Ecto neural progenitor cell (in vitro differentiated cells): ENCODE data around the gene ZDBF2.
"Not testable (repeated sequence)": the region's sequence is repeated elsewhere in the genome, so short reads cannot be mapped to it uniquely, and the experiment has no call there.

Source experiments
- DNase-seq: peaks from one replicate; pipeline ENCODE4 v3.0.0-alpha.2; 2018; ENCODE audit warnings: low spot score

The ZDBF2 gene

GRCh38 chr2:206259376-206260187 lies 14.9 kb upstream of the ZDBF2 start:
- no peak for DNase-seq

GRCh38 chr2:206260188-206261012 lies 14.1 kb upstream of the ZDBF2 start:
- no peak for DNase-seq

- no peak for DNase-seq
Observed at GRCh38 chr2:206263959-206264603, 10.4 kb upstream of the ZDBF2 start.

GRCh38 chr2:206266130-206267125 lies 8.0 kb upstream of the ZDBF2 start:
- DNase-seq, result no peak

GRCh38 chr2:206267567-206267966 lies 6.9 kb upstream of the ZDBF2 start:
- DNase-seq, result no peak

- no peak for DNase-seq
Observed at GRCh38 chr2:206271065-206271464, 3.4 kb upstream of the ZDBF2 start.

- no peak for DNase-seq
Observed at GRCh38 chr2:206273905-206274304, 558 bp upstream of the ZDBF2 start.

- no peak for DNase-seq
Observed at GRCh38 chr2:206275312-206276055, 1.0 kb downstream of the ZDBF2 start.

- no peak for DNase-seq
Observed at GRCh38 chr2:206276169-206276942, 1.9 kb downstream of the ZDBF2 start.

GRCh38 chr2:206277503-206277902 lies 3.0 kb downstream of the ZDBF2 start:
- no peak for DNase-seq

GRCh38 chr2:206282746-206283145 lies 8.3 kb downstream of the ZDBF2 start:
- no peak for DNase-seq

GRCh38 chr2:206287197-206287596 lies 12.7 kb downstream of the ZDBF2 start:
- DNase-seq, result no peak

GRCh38 chr2:206289391-206289790 lies 14.9 kb downstream of the ZDBF2 start:
- no peak for DNase-seq

- DNase-seq, result no peak
Observed at GRCh38 chr2:206296128-206296527, 21.7 kb downstream of the ZDBF2 start.

GRCh38 chr2:206299608-206300007 lies 25.1 kb downstream of the ZDBF2 start:
- not testable (repeated sequence) for DNase-seq

GRCh38 chr2:206305523-206306245 lies 31.2 kb downstream of the ZDBF2 start:
- DNase-seq, result no peak

GRCh38 chr2:206311026-206311425 lies 36.6 kb downstream of the ZDBF2 start:
- no peak for DNase-seq

- no peak for DNase-seq
Observed at GRCh38 chr2:206316141-206316540, 41.7 kb downstream of the ZDBF2 start.

- DNase-seq, result no peak
Observed at GRCh38 chr2:206323033-206323432, 48.6 kb downstream of the ZDBF2 start.
